Sigmoid colon (tissue), 4 donors: Measurements from ENCODE around the gene CHORDC1.

Experiments
- CTCF ChIP-seq, 4 experiments: fragments of 450-650 bp in 3 of 4; fragments of 200-600 bp in 1 of 4; IDR thresholded peaks; one replicate each; pipeline ENCODE4 v1.5.1; 2016 to 2019; ENCODE audit warnings: antibody characterized with exemption in 4 of 4, mild to moderate bottlenecking in 3 of 4, moderate library complexity in 2 of 4
- POLR2AphosphoS5 ChIP-seq, 4 donors: sonication (generic); formaldehyde crosslinking; IDR thresholded peaks; one replicate each; pipeline ENCODE4 v1.6.1; 2017; ENCODE audit warnings: antibody characterized with exemption in 4 of 4

GRCh38 chr11:90171359-90171758 lies 51.5 kb downstream of the CHORDC1 start:
- no peak for TF ChIP-seq CTCF (IDR thresholded peaks at IDR 0.05)
- TF ChIP-seq POLR2AphosphoS5 (IDR thresholded peaks at IDR 0.05), result no peak
